GM19452 (cell line): Measurements from ENCODE around the gene MINDY3.

Source experiments
- ATAC-seq: cut with Tn5 transposase; IDR thresholded peaks from one replicate; pipeline ENCODE4 v1.9.1; 2021; ENCODE audit not compliant: unreplicated experiment

The MINDY3 gene

DNA sequence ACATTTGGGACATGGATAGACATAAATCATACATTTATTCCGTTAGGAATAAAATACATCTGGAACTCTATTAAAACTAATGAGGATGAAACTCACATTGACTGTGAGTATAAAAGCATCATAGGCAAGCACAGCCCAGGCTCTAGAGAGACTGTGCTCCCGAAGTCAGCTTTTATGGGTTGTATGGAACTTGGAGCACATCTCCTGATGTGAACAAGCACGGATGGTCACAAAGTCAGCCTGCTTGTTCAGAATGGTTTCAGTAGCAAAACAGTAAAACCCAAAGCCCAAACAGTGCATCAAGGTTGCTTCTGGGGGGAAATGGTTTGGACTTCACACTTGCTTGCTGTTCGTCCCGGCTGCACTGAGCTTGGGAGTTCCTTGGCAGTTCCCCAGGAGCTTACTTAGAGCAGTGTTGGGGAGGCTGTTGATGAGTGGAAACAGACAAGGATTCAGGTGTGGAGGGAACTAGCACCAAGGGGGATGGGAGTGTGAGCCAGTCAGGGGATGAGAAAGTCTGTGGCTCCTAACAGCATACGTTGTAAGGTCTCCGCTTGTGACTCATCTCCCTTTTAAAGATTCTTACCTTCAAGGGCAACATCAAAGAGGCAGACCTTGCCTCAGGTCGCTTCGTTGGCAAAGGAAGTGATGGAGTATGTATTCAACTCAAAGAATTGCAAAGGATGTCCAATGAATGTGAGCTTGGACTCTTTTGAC is 120.9 kb downstream of the MINDY3 start:
- no peak for ATAC-seq

DNA sequence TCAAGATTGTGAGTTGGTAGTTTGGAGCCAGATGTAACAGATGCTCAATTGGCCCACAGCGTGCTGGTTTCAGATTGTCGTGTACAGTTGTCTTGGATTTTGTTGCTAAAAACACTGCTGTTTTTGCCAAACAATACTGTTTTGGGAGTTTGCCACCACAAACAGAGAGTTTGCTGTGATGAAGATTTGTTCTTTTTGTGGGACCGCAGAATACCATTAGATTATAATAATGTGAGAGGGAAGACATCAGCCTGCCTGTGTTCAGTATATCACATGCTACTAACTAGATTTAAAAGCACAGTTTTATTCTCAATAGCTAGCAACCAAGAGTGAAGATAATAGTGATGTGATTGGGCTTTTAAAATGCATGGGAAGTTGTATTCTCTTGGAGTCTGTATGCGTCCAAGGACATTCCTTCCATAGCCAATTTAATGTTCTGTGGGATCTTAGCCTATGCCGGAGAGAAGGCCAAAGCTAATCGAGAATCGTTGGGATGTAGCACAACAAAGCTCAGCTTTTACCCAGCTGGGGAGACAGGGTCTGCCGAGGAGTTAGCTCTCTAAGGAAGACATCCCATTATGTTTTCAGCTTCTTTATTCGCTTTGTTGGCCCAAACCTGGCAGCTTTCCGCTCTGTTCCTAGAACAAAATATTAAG is 121.9 kb downstream of the MINDY3 start:
- no peak for ATAC-seq

DNA sequence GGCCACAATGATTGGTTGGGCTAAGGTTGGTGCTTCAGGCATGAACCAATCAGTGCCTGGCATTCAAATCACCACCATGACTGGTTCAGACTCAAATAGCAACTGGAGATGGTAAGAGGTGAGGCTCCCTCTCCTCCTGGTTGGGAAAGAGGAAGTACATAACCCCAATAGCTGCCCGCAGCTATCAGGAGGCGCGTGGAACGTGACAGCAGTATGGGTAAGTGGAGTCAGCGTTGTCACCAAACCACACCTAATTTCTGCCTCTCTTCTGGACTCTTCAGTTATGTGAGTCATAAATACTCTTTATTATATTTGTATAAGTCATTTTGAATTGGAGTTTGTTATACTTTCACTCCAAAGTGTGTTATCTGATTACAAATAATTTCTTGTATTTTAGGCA is 122.7 kb downstream of the MINDY3 start:
- no peak for ATAC-seq

DNA sequence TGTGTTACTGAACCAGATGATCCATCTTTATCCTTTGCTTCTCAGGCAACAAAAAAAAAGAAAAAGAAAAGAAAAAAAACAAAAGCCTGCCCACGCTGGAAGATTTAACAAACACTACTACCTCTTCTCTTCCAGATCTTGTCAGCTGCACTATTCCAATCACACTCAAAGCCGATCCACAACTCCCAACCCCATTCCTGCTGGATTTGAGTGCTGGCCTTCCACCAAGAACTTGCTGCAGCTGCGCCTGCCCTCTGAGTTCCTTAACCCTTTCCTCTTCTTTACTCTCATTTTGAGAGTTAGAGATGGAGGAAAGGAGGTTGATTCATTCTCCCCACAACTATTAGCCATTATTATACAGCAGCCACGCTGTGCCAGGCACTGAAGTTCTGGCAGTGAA is 124.5 kb downstream of the MINDY3 start:
- ATAC-seq, result no peak

DNA sequence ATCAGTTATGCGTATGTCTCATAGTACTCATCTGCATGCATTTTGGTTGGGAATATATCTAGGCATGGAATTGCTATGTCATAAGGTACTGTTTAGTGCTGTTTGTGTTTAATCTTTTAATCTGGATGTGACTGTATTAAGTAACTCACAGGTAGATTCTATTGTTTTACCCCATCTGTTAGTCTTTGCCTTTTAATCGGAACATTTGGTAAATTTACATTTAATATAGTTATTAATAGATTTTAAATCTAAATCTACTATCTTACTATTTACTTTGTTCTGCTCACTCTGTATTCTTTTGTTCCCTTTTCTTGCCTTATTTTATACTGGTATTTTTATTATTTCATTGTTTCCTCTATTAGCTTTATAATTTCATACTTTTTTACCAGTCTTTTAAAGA is 130.0 kb downstream of the MINDY3 start:
- ATAC-seq, result no peak

DNA sequence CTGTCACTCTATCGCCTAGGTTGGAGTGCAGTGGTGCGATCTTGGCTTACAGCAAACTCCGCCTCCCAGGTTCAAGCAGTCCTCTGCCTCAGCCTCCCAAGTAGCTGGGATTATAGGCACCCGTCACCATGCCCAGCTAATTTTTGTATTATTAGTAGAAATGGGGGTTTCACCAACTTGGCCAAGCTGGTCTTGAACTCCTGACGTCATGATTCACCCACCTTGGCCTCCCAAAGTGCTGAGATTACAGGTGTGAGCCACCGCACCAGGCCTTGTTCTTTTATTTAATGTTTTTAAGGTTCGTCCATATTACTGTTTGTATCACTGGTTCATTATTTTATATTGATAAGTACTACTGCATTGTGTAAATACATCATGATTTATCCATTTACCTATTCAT is 130.4 kb downstream of the MINDY3 start:
- ATAC-seq, result no peak
